Inferior parietal cortex (tissue), 1 donor: ENCODE results near the gene RFNG.

Experiments used
- DNase-seq: peaks from one replicate; pipeline ENCODE4 v3.0.0-alpha.2; 2016; ENCODE audit errors: extremely low spot score

RFNG gene

GRCh38 chr17:82013772-82014321, 37.8 kb downstream of the RFNG start:
- DNase-seq = no peak

- no peak for DNase-seq
These were observed 38.3 kb downstream of the RFNG start for GRCh38 chr17:82013341-82013740.

DNA sequence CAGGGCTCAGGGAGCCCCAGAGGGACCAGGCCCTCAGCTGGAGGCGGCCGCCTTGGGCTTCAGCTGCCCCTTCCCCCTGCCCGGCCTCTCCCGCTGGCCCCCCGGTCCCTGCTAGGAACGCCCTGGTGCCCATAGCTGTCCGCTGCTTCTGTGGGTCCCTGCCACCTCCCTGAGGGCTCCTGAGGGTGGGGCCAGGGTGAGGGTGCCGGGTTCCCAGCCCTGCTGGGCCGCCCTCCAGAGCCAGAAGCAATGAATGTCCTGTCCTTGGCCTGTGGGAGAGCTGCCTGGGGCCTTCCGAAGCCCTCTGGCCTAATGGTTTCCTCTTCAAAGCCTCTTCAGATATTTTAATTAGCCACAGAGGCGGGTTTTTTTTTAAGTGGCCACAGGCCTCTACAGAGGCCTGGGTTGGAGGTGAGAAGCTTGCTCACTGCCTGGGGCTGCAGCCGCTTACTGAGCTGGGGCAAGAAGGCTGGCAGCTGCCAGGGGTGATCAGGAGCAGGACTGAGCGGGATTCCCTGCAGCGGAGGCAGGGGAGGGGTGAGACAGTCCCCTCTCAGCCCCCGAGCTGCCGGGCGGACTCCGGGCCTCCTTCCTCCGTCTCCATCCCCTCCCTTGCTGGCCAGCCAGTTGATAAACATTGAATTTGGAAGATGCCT, 38.8 kb downstream of the RFNG start:
- DNase-seq = no peak

GRCh38 chr17:82012261-82012639, 39.4 kb downstream of the RFNG start:
- DNase-seq = no peak

DNA sequence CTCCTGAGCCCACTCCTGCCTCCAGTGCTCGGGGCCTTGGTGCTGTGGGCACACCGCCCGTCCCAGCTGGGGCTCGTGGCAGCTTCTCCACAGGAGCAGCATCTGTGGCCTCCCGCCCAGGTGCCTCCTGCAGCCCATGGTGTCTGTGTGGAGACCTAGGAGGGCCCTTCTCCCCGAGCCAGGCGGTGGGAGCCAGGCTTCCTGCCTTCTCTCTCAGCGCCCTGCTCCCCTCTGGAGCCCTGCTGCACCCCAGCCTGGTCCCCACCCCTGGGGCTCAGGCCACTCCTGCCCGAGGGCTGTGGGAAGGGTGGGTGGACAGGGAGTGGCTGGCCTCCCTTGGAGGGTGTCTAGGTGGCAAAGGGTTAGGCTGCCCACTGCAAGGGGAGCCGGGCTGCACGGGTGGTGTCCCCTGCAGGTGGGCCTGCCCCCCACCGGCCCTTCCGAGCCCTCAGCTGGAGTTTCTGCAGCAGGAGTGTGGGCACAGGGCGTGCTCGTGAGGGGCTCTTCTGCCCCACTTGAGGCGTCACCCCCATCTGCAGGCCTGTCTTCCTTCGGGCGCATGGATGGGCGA, 39.9 kb downstream of the RFNG start:
- no peak for DNase-seq

DNA sequence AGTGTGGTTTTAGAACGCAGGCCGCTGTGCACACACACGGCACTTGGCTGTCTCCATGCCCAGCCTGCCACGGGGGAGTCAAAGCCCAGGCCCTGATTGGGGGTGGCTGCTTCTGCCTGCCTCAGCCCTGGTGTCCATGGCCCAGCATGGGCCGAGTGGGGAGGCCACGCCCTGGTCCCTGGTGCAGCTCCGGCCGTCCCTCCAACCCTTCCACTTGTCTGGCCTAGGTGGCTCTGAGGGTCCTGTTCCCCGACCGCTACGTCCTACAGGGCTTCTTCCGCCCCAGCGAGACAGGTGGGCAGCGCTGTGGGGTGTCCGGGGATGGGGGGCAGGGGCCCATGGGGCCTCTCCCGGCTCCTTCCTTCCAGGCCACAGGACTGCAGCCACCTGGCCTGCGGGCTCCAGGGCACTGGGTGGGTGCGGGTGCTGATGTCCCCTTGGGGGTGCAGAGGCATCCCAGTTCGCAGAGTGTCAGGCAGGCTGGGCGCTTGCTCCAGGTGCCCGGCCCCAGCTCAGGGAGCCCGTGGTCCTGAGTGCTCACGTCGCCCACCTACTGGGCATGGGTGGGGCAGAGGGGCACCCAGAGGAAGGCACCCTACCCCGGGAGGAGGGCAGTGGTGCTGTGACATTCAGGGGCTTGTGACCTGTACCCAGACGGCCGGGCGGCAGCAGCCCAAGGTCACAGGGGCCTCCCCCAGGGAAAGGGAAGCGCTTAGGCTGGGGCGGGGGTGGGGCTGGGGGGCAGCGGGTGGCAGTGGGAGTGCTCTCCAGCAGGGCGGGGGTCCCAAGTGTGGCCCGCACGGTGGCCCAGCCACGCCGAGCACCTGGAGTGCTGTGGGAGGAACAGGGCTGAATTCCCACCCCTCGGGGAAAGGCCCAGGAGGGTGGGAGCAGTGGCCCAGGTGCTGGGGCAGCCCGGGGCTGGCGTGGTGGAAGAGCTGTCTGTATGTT, 40.8 kb downstream of the RFNG start:
- no peak for DNase-seq

- DNase-seq = no peak
These were observed 42.2 kb downstream of the RFNG start for GRCh38 chr17:82009413-82009812.

DNA sequence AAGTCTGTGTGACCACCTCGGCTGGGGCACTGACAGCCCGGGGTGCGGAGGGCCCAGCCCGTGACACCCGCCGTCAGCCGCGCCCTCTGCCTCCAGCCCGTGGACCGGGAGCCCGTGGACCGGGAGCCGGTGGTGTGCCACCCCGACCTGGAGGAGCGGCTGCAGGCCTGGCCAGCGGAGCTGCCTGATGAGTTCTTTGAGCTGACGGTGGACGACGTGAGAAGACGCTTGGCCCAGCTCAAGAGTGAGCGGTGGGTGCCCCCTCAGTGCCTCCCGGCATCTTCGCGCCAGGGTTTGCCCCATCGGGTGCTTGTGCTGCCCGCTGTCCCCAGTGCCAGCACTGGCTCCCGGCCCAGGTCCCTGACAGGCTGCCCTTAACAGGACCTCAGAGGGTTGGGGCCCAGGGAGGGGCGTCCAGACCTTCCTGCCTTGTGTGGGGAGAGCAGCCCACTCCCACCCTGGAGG, 42.6 kb downstream of the RFNG start:
- DNase-seq = no peak

- DNase-seq = no peak
These were observed 43.2 kb downstream of the RFNG start for GRCh38 chr17:82008258-82008940.

- DNase-seq = no peak
These were observed 43.9 kb downstream of the RFNG start for GRCh38 chr17:82007495-82008257.

- DNase-seq = no peak
These were observed 44.5 kb downstream of the RFNG start for GRCh38 chr17:82007228-82007494.

DNA sequence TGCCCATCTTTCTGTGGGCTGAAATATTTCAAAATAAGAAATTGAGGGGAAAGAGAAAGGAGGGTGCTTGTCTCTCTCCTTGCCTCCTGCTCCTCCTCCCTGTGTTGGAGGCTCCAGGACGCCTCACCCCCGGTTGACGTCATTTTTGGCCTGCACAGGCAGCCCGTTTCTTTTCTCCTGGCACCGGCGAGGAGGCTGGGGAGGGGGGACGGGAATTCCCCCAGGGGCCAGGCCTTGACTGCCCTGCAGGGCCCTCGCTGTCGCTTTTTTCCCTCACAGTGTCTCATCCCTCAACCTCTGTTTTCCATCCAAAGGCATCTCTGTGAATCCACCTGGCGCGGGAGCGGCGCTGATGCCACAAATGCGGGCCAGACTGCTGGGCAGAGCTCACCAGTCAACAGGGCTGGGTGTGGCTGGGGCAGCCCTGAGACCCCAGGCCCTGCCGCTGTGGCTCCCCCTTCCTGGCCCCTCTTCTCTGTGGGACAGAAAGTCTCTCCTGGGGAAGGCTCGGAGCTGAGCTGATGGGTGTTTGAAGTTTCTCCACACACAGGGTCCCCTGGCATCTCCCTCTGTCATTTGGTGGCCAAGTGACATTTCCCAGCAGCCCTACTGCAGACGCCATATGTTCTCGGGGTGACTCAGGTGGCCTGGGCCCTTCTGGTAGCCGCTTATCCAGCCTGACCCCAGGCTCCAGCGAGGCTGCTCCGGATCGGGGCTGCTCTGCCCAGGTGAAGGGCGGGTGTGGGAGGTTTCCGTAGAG, 45.0 kb downstream of the RFNG start:
- no peak for DNase-seq

DNA sequence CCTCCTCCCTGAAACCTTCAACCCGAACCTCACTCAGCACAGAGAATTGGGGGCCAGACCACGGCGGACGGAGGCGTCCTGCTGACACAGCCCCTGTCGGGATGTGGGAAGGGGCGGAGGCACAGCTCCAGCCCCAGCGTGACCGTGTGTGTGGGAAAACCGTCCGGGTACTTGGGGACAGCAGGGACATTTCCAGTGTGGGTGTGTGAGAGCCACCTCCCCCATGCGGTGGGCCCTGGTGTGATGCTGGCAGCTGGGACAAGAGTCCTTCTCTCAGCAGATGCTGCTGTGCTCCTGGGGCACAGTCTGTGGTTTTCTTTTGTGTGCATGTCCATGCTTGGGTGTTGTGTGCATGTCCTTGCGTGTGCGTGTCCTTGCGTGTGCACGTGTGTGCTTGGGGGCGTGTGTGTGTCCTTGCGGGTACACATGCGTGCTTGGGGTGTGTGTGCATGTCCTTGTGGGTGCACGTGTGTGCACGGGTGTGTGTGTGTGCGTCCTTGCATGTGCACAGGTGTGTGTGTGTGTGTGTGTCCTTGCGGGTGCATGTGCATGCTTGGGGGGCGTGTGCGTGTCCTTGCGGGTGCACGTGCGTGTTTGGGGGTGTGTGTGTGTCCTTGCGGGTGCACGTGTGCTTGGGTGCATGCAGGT, 45.8 kb downstream of the RFNG start:
- DNase-seq = no peak

DNA sequence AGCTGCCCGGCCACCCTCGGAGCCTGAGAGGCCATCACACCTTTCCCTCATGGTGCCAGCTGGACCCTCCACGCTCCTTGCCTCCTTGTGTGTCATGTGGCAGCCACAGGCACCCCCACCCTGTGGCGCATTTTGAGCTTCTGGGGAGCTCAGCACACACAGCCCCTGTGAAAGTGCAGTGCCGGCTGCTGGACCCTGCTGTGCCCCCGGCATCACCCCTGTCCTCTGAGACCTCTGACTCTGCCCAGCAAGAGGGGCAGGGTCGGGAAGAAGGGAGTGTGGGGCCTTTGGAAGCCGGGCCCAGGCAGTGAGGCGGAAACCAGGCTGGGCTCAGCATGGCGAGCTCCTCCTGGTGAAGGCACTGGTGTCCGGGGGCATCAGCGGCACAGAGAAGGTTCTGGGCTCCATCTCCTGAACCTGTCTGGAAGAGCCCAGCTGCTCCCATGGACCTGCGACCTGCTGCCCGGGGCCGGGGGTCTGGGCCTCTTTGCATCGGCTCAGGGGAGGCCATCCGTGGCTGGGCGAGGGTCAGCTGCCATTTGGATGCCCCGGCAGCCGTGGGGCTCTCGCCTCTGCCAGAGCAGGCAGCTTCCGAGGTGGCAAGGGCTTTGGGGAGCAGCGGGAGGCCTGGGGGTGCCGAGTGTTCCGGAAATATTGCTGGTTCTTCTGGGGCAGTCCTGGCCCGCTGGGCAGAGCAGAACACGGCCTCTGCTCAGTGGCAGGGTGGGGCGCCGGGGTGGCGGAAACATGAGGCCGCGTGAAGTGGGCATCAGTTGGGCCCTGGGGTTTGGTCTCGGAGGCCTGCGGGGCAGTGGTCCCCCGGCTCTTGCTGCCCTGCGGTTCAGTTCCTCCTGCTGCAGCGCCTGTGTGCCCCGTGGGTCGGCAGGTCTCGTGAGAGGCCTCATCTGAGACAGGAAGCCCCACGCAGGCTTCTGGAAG, 46.8 kb downstream of the RFNG start:
- no peak for DNase-seq

DNA sequence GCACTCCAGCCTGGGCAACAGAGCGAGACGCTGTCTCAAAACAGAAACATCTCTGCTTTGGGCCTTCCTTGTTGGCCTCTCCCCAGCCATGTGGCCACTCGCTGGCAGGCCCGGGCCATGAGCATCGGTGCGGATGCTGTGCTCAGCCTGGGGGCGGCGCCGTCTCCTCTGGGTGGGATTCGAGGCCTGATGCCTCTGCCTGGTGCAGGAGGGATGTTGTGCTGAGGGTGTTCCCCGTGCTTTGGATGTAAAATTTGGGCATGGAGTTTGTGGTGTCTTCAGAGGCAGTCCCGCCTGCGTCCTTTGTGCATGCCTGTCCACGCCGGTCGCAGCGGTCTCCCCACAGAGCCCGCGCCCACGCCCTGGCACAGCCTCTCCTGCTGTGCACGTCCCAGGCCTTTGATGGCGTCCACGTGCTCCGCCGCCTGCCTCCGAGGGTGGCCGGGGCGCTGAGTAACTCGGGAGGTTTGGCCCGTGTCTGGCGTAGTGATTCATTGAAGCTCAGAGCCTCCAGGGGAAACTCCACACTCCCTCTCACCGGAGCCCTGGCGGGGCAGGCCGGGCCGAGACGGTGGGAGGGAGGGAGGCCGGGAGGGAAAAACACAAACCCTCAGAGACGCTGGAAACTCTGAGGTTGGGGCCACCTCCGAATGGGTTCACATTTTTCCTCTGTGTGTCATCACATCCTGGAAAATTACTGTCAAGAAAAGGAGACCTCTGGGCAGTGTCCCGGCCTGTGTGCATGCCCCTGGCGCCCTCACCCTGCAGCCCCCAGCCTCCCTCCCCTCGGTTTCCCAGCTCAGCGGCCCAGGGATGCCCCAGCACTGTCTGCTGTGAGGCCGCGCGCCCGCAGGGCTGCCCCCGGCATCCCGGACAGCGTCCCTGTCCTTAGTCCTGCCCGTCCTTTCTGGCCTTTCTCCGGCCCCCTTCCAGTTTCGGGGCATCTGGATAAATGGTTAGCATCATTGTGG, 47.9 kb downstream of the RFNG start:
- no peak for DNase-seq

GRCh38 chr17:82001571-82002056, 50.0 kb downstream of the RFNG start:
- no peak for DNase-seq

DNA sequence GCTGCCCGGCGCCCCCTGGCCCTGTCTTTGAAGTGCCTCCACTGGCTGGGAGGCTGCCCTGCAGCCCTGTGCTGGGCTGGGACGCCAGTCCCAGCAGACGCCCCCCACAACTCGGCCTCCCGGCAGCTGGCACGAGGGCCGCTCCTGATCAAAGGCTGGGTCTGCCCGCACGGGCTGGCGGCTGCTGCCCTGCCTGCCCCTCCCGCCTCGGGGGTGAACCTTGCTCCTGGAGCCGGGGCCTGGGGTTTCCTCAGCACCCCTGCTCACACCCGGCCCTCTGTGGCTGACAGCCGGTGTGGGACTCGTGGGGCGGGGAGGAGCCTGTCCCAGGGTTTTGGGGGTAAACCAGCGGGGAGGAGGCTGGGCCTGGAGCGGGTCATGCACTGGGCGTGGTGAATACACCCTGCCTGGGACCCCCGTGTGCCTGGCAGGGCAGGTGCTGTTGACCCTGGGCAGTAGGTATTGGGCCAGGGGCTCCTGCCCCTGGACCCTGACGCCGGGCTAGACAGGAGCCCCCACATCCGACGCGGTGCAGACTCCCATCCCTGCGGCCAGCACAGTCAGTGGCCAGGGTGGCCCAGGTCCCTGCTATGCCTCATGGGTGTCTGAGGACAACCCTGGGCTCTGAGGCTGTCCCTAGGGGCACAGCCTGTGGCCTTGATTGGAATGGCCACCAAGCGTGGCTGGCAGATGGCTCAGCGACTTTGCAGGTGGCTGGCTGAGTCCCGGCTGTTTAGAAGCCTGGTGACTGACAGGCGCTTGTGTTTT, 50.6 kb downstream of the RFNG start:
- DNase-seq = no peak
